ENCODE data around the gene RHBDD1. TPM values are rescaled to one million over a fixed set of nuclear protein-coding genes. Genes with fewer than 3 reads are reported as not detected.
"Not testable (repeated sequence)": the region's sequence is repeated elsewhere in the genome, so short reads cannot be mapped to it uniquely, and the experiment has no call there.

RHBDD1 gene
- total and polyA plus RNA-seq, 7 donors: 1.8 to 28.0 (median 17.5) TPM

GRCh38 chr2:226838722-226839121 is 2.9 kb downstream of the RHBDD1 start:
- no peak for DNase-seq

GRCh38 chr2:226839161-226839560 is 3.3 kb downstream of the RHBDD1 start:
- DNase-seq: no peak
- WGBS, 2 donors: 88 to 92% methylated on average over 10 of the region's 10 CpGs
- TF ChIP-seq EP300 (IDR thresholded peaks at IDR 0.05) (no peak), POLR2A (IDR thresholded peaks at IDR 0.05) (no peak), POLR2AphosphoS5 (IDR thresholded peaks at IDR 0.05) (no peak)
- intact Hi-C loops (cut with DNase I): loop anchor here (10.0 kb wide), 3 partner anchors 146 to 1174 kb away; partner anchors contain the start of gene MFF
- Histone ChIP-seq H3K9me3 (no peaks in the 10 kb centered on the region), H3K4me3 (no peak overlapping the region), H3K4me1 (peaks cover 0 to 32% (median 26%) of the 10 kb centered on the region in 4 donors), H3K36me3 (peaks cover 0 to 5% (median 0%) of the 10 kb centered on the region in 4 donors), H3K27ac (no peak overlapping the region), H3K27me3 (no peaks in the 10 kb centered on the region)

More at GRCh38 chr2:226838722-226839121, 2.9 kb downstream of the RHBDD1 start:
- H3K4me3 ChIP-seq: no peak overlapping the region
- peaks cover 0 to 33% (median 26%) of the 10 kb centered on the region in 4 donors for H3K4me1 ChIP-seq
- H3K27me3 ChIP-seq: no peaks in the 10 kb centered on the region
- 43 to 45% methylated on average over 3 of the region's 3 CpGs for WGBS, 2 donors
- H3K36me3 ChIP-seq: peaks cover 0 to 5% (median 0%) of the 10 kb centered on the region in 4 donors
- TF ChIP-seq CTCF (IDR thresholded peaks at IDR 0.05): no peak
- no peaks in the 10 kb centered on the region for H3K9me3 ChIP-seq
- no peak overlapping the region for H3K27ac ChIP-seq
- intact Hi-C loops (cut with DNase I): loop anchor here (10.0 kb wide), 3 partner anchors 146 to 1174 kb away; partner anchors contain the start of gene MFF

- 94 to 96% methylated on average over 2 of the region's 2 CpGs for WGBS, 2 donors
- Histone ChIP-seq H3K27me3 (no peaks in the 10 kb centered on the region), H3K4me3 (no peak overlapping the region), H3K27ac (no peak overlapping the region), H3K4me1 (peaks cover 0 to 25% (median 20%) of the 10 kb centered on the region in 4 donors), H3K9me3 (no peaks in the 10 kb centered on the region), H3K36me3 (peaks cover 0 to 5% (median 0%) of the 10 kb centered on the region in 4 donors)
- TF ChIP-seq EP300 (IDR thresholded peaks at IDR 0.05) (no peak), CTCF (IDR thresholded peaks at IDR 0.05) (no peak), POLR2A (IDR thresholded peaks at IDR 0.05) (no peak), POLR2AphosphoS5 (IDR thresholded peaks at IDR 0.05) (no peak)
- DNase-seq: no peak
- intact Hi-C loops (cut with DNase I): loop anchor here (10.0 kb wide), 3 partner anchors 145 to 1175 kb away; partner anchors contain the start of gene MFF
These were observed 4.1 kb downstream of the RHBDD1 start for GRCh38 chr2:226839951-226840350.

- intact Hi-C loops (cut with DNase I); H3K36me3 ChIP-seq; H3K27ac ChIP-seq; DNase-seq; H3K9me3 ChIP-seq; H3K27me3 ChIP-seq; H3K4me3 ChIP-seq: not testable (repeated sequence)
- H3K4me1 ChIP-seq: peaks cover 0 to 19% (median 6%) of the 10 kb centered on the region in 4 donors
- WGBS, 2 donors: 86 to 95% methylated on average over 1 of the region's 1 CpG
These were observed 7.1 kb downstream of the RHBDD1 start for GRCh38 chr2:226843001-226843400.

GRCh38 chr2:226845386-226846116 is 9.7 kb downstream of the RHBDD1 start:
- Histone ChIP-seq H3K4me3 (no peak overlapping the region), H3K27ac (no peak overlapping the region), H3K36me3 (no peaks in the 10 kb centered on the region), H3K4me1 (peaks cover 0 to 17% (median 4%) of the 10 kb centered on the region in 4 donors), H3K27me3 (no peaks in the 10 kb centered on the region), H3K9me3 (no peaks in the 10 kb centered on the region)
- no peak for DNase-seq
- intact Hi-C loops (cut with DNase I): no loop called here
- TF ChIP-seq EP300 (IDR thresholded peaks at IDR 0.05): no peak
- no peak for TF ChIP-seq POLR2A (IDR thresholded peaks at IDR 0.05)
- TF ChIP-seq CTCF (IDR thresholded peaks at IDR 0.05): no peak
- no peak for TF ChIP-seq POLR2AphosphoS5 (IDR thresholded peaks at IDR 0.05)
- whole genome bisulfite sequencing, 2 donors: 85% methylated on average over 3 of the region's 3 CpGs
